Heart right ventricle (tissue), 16 donors: ENCODE measurements around the gene KLHL29. TPM values are rescaled to one million over a fixed set of nuclear protein-coding genes. Genes with fewer than 3 reads are reported as not detected.

ENCODE experiments used
- ATAC-seq, 8 donors: fragments of 200-7000 bp; cut with Tn5 transposase; one replicate each; pipeline ENCODE4 v1.9.1; 2020; ENCODE audit warnings: mild to moderate bottlenecking in 8 of 8, moderate library complexity in 8 of 8, moderate number of reproducible peaks in 1 of 8
- DNase-seq, 2 donors: peaks; one replicate each; pipeline ENCODE4 v3.0.0-alpha.2; 2020
- H3K27ac ChIP-seq, 10 donors: fragments of 200-600 bp; sonication (generic) in 2 of 10; one replicate each; pipeline versions ENCODE4 v1.5.0 to v1.8.0; 2020 to 2022; ENCODE audit warnings: mild to moderate bottlenecking in 3 of 10
- H3K27me3 ChIP-seq, 7 donors: fragments of 200-600 bp; one replicate each; pipeline ENCODE4 v1.8.0; 2021 to 2022; ENCODE audit warnings: mild to moderate bottlenecking in 2 of 7
- H3K36me3 ChIP-seq, 9 donors: fragments of 200-600 bp; sonication (generic) in 1 of 9; one replicate each; pipeline versions ENCODE4 v1.5.0 to v1.8.0; 2020 to 2022; ENCODE audit warnings: mild to moderate bottlenecking in 2 of 9
- H3K4me1 ChIP-seq, 9 donors: fragments of 200-600 bp; sonication (generic) in 1 of 9; one replicate each; pipeline versions ENCODE4 v1.5.0 to v1.8.0; 2020 to 2022; ENCODE audit warnings: mild to moderate bottlenecking in 4 of 9
- H3K4me3 ChIP-seq, 10 donors: fragments of 200-600 bp; sonication (generic) in 2 of 10; one replicate each; pipeline versions ENCODE4 v1.5.0 to v1.8.0; 2020 to 2022; ENCODE audit warnings: mild to moderate bottlenecking in 7 of 10, moderate library complexity in 2 of 10
- H3K9me3 ChIP-seq, 11 donors: fragments of 200-600 bp in 10 of 11; sonication (generic) in 2 of 11; one replicate each; pipeline versions ENCODE4 v1.5.0 to v1.8.0; 2013 to 2022; ENCODE audit warnings: mild to moderate bottlenecking in 2 of 11, control low read depth in 1 of 11, moderate library complexity in 1 of 11
- WGBS, 2 donors: extraction: QIAGEN DNeasy Blood & Tissue Kit; methylation state at CpG; one replicate each; pipeline ENCODE4 v1.1.7; 2013; ENCODE audit warnings: inconsistent platforms in 1 of 2; 5-methylcytosine and 5-hydroxymethylcytosine counted together
- intact Hi-C, 10 donors: fragments of 100-400 bp; cut with DNase I; formaldehyde crosslinking; loops; one replicate each; pipeline versions ENCODE4 v1.11.1 to v1.14.2; 2022
- polyA plus RNA-seq, 2 donors: library from polyadenylated mRNA; stranded (reverse); fragments of 200-250 nt; gene quantifications; one replicate each; pipeline ENCODE4 v1.2.3, GENCODE V29; 2013
- total RNA-seq, 10 donors: library from RNA; stranded (reverse); fragmentation: NEBNext Ultra II Directional in 3 of 10; extraction: Animal tissue kit (Norgen Biotek cat#: 25700) in 3 of 10; gene quantifications; one replicate each; pipeline versions ENCODE4 v1.2.1 to v1.2.4, GENCODE V29; 2021 to 2023
- TF ChIP-seq, protein P1 (sequence below), 9 donors: fragments of 200-600 bp; sonication (generic) in 2 of 9; IDR thresholded peaks; one replicate each; pipeline versions ENCODE4 v1.5.0 to v1.8.0; 2021 to 2022; ENCODE audit warnings: antibody characterized with exemption in 9 of 9, mild to moderate bottlenecking in 5 of 9, moderate library complexity in 1 of 9
- donor health status: Arrhythmogenic right ventricular cardiomyopathy.
- donor health status: ischemic (EF 13 %, LVEDD 7.1; RV severe dilation, severe dysfunction).
- donor health status: healthy with polysubstance abuse.
- donor health status: DM: no; HTN: yes; CAD: no.
- donor health status: DM: no; HTN: no; CAD: no.
- donor health status: ischemic (EF 25% LVEDD 6.9; RV normal size, moderate dysfunction).
- donor health status: ischemic (EF 25% LVEDD 5.7; RV mildly dilated, moderate dysfunction).
- donor health status: healthy.
- donor health status: DM: yes; HTN: yes; CAD: no.
- donor health status: Ischemic cardiomyopathy.
- donor health status: ischemic (EF 35%, LVEDD 5.7; RV mildly dilated, moderate dysfunction).
- donor health status: nonischemic (EF 11% LVEDD 7.7; RV severe dilation, severe dysfunction).
- donor health status: DM: yes; HTN: yes; CAD: no.
- donor health status: PGD.
- donor health status: ischemic (EF 29% LVEDD 5.4; RV normal size, mild dysfunction).
- donor health status: nonischemic (EF 23%, LVEDD 6.1; RV moderate dilation, normal function).

KLHL29 gene
- total and polyA plus RNA-seq, 12 donors, result 0.71 to 1.5 (median 1.0) TPM

DNA sequence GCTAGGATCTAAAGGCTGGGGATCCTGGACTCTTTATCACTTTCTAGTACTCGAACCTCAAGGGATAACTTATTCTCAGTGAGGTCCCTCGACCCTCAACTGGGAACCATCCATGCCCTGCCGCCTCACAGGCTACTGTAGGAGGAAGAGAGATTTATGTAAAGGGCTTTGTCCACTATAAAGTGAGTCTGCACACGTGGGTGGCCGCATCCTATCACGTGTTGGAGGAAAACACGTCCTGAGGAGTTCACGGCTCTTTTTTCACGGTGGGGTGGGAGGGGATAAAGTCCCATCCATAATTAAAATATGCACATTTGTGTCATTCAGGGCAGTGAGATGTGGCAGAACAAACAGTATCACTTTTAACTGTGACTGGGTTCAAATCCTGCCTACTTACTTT, 176.6 kb downstream of the KLHL29 start:
- intact Hi-C loops, result loop anchor here in 1 of 10 donors (10.0 kb wide), 1 partner anchor 167 kb away; no protein-coding TSS in a partner anchor
- 82 to 85% methylated on average over 9 of the region's 9 CpGs for WGBS, 2 donors
- TF ChIP-seq, protein P1, sequence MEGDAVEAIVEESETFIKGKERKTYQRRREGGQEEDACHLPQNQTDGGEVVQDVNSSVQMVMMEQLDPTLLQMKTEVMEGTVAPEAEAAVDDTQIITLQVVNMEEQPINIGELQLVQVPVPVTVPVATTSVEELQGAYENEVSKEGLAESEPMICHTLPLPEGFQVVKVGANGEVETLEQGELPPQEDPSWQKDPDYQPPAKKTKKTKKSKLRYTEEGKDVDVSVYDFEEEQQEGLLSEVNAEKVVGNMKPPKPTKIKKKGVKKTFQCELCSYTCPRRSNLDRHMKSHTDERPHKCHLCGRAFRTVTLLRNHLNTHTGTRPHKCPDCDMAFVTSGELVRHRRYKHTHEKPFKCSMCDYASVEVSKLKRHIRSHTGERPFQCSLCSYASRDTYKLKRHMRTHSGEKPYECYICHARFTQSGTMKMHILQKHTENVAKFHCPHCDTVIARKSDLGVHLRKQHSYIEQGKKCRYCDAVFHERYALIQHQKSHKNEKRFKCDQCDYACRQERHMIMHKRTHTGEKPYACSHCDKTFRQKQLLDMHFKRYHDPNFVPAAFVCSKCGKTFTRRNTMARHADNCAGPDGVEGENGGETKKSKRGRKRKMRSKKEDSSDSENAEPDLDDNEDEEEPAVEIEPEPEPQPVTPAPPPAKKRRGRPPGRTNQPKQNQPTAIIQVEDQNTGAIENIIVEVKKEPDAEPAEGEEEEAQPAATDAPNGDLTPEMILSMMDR (IDR thresholded peaks at IDR 0.05), result no peak
- no peak overlapping the region for H3K4me3 ChIP-seq
- H3K27me3 ChIP-seq, result no peaks in the 10 kb centered on the region
- H3K9me3 ChIP-seq, result no peaks in the 10 kb centered on the region
- ATAC-seq (no peak), DNase-seq (no peak)
- H3K4me1 ChIP-seq, result peaks cover 5 to 43% (median 19%) of the 10 kb centered on the region in 9 donors
- no peaks in the 10 kb centered on the region for H3K36me3 ChIP-seq
- H3K27ac ChIP-seq, result peak overlapping the region in 2 of 10 donors; percentile 4 to 35

DNA sequence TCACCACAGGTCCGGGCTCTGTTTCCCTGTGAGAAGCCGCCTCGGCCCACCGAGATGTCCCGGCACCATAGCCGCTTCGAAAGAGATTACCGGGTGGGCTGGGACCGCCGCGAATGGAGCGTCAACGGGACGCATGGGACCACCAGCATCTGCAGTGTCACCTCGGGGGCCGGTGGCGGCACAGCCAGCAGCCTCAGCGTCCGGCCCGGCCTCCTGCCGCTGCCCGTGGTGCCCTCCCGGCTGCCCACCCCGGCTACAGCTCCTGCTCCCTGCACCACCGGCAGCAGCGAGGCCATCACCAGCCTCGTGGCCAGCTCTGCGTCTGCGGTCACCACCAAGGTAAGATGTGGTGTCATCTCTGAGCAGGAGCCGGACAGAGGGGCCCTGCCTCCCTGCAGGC, 177.2 kb downstream of the KLHL29 start:
- Histone ChIP-seq H3K4me1 (peaks cover 5 to 43% (median 19%) of the 10 kb centered on the region in 9 donors), H3K27me3 (no peaks in the 10 kb centered on the region), H3K9me3 (no peaks in the 10 kb centered on the region), H3K36me3 (no peaks in the 10 kb centered on the region), H3K4me3 (no peak overlapping the region), H3K27ac (no peak overlapping the region)
- intact Hi-C loops, result loop anchor here in 1 of 10 donors (10.0 kb wide), 1 partner anchor 167 kb away; no protein-coding TSS in a partner anchor
- WGBS, 2 donors, result 96% methylated on average over 30 of the region's 30 CpGs
- TF ChIP-seq, protein P1 (IDR thresholded peaks at IDR 0.05), result no peak
- DNase-seq (no peak), ATAC-seq (no peak)

DNA sequence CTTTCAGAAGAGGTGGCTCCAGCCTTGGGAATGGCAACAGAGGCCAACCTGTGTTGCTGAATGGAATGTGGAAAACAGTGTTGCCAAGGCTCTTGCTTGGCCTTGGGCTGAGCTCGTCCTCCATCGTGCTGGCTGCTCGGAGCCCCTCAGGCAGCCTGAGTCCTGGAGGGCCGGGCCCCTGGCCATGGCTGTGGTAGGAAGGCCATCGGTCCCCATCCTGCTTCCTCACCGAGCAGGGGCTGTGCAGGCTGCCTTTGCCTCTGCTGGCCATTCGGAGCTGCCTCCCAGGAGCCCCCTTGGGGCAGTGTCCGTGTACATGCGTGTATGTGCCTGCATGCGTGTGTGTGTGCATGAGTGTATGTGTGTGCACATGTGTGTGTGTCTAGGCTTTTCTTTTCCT, 178.2 kb downstream of the KLHL29 start:
- 79 to 87% methylated on average over 10 of the region's 10 CpGs for WGBS, 2 donors
- no peak for ATAC-seq
- H3K27ac ChIP-seq, result peak overlapping the region in 1 of 10 donors; percentile 67
- H3K27me3 ChIP-seq, result no peaks in the 10 kb centered on the region
- TF ChIP-seq, protein P1 (IDR thresholded peaks at IDR 0.05), result no peak
- peaks cover 5 to 43% (median 19%) of the 10 kb centered on the region in 9 donors for H3K4me1 ChIP-seq
- intact Hi-C loops, result loop anchor here in 1 of 10 donors (10.0 kb wide), 1 partner anchor 168 kb away; no protein-coding TSS in a partner anchor
- no peaks in the 10 kb centered on the region for H3K9me3 ChIP-seq
- no peak for DNase-seq
- H3K4me3 ChIP-seq, result no peak overlapping the region
- no peaks in the 10 kb centered on the region for H3K36me3 ChIP-seq

DNA sequence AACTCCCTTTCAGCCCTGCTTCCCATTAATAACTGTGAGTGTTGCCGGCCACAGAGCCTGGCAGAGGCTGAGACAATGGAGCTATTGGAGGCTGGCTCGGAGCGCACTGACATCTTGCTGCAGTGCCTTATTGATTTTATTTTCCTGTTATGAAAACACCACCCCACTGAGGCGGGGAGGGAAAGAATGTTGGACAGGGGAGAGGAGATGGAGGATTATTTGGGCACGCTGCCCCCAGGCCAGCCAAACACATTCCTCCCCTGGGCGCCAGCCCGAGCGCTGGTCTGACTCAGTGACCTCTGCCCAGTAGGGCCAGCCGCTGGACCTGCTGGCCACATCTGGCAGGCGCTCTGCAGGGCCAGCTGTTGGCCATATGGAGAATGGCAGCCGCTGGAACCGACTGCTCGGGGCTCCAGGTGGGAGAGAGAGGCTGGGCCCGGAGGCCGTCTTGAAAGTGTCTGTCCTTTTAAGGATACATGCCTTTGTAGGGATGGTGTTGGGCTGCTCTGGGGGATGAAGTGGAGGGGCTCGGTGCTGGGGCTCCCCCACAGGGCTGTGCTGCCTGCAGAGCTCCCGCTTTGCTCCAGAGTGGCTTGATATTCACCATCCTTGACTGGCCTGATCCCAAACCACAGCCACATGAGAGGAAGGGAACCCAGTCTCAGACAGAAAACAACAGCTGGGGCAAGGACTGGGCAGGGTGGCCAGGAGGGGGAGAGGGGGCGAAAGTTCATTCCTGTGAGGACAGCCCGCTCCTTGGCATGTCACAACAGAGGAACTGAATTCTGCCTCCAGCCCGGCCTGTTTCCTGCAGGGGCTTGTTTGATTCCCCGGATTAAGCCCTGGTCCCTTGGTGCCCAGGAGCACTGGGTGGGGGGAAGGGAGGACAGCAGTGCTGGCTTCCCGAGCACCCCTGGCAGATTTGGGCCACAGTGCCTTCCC, 179.0 kb downstream of the KLHL29 start:
- Histone ChIP-seq H3K27me3 (no peaks in the 10 kb centered on the region), H3K36me3 (no peaks in the 10 kb centered on the region), H3K9me3 (no peaks in the 10 kb centered on the region), H3K4me3 (no peak overlapping the region), H3K27ac (peak overlapping the region in 5 of 10 donors; percentile 12 to 67 (median 61)), H3K4me1 (peaks cover 5 to 43% (median 19%) of the 10 kb centered on the region in 9 donors)
- intact Hi-C loops, result loop anchor here in 1 of 10 donors (10.0 kb wide), 1 partner anchor 169 kb away; no protein-coding TSS in a partner anchor
- DNase-seq, result peak in 1 of 2 donors; percentile 62
- peak; percentile 27 to 60 (median 48) for ATAC-seq
- TF ChIP-seq, protein P1 (IDR thresholded peaks at IDR 0.05), result no peak
- 76 to 83% methylated on average over 22 of the region's 22 CpGs for WGBS, 2 donors
